ENCODE results near the gene NTN3.
"Not testable (repeated sequence)": the region's sequence is repeated elsewhere in the genome, so short reads cannot be mapped to it uniquely, and the experiment has no call there.

Gene NTN3

DNA sequence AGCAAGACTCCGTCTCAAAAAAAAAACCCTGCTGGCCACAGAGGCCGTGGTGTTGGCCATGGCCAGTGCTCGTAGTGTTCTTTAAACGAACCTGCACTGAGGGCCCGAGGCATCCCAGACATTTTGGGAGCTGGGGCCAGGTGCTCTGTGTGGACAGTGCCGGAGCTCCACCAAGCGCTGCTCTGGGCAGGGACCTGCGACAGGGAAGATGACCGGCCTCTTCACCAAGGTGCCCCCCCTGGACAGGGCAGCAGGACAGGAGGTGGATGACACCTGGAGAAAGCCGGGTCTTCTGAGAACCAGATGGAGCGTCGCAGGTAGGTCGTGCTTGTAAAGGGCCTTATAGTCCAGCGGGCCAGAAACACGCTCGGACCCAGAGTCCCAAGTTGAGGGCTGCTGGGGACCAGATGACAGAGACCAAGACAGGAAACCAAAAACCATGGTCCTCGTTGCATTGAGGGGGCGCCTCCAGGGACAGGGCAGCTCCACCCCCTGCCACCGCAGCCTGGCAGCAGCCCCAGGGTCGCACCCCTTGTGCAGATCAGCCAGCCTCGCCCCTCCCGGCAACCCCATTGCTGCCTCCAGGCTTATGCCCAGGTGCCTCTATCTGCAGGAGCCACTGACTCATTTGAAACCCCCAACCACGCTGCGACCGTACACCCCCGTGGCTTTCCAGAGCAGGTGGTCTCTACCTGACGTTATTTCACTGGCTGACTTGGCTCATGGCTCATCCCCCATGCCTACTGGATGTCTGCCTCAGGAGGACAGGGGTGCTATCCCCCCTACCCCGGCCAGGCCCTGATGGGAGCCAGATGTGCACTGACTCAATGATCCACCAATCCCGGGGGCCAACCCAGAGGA lies 4.2 kb upstream of the NTN3 start:
- no peak for DNase-seq

DNA sequence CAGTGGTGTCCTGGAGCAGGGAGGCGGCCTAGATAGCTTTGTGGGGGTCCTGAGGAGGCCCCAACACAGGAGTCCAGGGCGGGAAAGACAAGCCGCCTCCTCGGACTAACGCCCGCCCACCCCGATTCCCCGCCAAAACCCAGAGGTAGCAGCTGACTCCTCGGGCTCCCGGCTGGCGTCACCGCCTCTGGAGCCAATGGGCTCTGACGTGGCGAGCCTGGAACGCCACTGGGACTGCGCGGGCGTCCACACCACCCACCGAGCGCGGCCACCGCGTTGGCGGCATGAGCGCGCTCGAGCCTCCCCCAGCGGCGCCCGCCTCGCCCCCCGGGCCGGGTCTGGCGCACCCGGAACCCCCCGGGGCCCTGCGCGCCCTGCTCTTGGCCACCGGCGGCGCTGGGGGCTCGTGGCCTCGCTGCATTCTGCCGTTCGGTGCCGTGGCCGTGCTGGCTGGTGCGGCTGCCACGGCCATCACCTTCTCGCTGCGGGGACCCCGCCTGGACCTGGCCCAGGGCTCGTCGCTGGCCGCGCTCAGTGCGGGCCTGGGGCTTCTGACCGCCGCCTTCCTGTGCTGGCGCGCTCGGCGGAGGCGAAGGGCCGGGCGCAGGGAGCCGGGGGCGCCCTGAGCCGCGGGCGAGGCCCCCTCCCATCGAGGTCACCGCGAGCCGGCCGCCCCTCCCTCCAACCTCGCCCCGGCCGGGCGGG lies 3.4 kb upstream of the NTN3 start:
- peak in 1 of 2 experiments; percentile 75 for DNase-seq

DNA sequence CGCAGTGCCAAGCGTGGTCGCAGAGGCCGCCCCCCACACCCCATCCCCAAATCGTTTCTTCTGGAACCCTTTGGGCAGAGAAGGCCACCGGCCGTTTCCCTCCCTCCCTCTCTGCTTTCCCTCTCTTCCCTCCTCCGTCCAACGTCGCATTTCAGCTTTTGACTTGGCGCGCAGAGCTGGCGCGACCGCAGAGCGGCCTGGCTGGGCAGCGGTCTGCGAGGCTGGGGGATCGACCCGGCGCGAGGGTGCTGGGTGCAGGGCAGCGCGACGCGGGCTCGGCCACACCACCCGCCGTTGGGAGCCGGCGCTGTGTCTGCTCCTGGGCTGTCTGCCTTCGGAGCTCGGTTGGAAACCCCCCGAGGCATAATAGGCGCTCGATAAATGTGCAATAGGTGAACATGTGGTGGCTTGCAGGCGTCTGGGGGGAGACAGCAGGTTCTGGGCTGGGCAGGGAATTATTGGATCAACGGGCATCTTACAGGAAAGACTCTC lies 2.8 kb upstream of the NTN3 start:
- peak; percentile 71 to 86 for DNase-seq

DNA sequence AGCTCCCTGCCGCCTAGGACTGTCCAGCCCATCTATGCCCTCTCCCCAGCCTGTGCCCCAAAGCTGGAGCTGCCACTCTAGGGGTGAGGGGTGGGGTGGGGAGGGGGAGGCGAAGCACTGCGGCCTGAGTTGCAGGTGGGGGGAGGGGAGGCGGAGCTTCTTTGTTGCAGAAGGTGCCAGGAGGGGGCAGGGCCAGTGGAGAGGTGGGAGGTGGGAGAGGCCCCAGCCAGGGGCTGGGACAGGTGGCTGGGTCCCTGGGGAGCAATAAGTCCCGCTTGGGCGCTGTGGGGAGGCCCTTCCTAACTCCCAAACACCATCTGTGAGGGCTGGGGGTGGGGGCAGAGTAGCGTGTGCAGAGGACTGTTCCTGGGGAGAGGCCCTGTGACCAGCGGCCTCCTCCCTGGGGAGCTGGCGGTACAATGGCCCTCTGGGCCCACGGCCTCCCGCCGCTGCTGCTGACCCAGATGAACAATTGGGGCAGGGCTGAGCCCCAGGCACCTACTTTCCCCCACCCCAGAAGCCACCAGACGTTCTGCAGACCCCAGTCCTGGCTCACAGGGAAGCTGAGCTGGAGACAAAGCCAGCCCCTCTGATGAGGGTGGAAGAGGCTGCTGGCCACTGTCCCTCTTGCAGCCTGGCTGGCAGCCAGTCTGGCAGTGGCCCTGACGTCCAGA lies 2.2 kb upstream of the NTN3 start:
- DNase-seq: peak; percentile 77 to 93

DNA sequence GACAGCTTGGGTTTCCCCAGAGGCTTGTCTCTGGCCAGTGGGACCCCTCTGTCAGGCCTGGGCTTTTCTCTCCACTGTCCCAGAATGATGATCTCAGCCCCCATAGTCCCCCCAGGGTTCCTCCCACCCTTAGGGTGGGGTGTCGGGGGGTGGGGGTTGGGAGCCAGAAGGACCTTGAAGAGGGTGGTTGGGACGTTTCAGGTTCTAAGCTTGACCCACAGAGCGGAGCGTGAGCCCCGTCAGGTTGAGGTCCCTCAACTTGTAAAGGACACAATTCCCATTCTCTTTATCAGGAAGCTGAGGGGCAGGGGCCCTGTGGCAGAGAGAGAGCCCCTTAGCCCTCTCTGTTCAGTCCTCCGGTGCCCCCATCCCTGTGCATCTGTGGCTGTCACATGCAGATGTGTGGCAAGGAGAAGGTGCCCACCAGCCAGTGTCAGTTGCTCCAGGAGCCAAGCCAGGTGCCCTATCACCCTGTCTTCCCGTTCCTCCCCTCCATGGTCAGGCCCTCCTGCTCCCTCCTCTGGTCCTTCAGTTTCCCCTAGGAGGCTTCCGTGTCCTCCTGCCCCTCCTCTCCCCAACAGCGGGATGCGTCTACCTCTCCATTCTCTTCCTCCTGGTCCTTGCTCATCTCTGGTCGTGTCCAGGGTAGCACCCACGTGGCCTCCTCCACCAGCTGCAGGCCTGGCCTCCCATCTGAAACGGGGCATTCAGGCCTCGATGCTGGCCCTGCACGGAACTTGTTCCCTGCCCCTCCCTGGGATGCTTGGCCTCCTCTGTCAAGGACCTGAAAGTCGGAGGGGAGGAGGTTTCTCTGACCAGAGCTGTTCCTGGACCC lies 1.5 kb upstream of the NTN3 start:
- peak in 1 of 2 experiments; percentile 38 for DNase-seq

DNA sequence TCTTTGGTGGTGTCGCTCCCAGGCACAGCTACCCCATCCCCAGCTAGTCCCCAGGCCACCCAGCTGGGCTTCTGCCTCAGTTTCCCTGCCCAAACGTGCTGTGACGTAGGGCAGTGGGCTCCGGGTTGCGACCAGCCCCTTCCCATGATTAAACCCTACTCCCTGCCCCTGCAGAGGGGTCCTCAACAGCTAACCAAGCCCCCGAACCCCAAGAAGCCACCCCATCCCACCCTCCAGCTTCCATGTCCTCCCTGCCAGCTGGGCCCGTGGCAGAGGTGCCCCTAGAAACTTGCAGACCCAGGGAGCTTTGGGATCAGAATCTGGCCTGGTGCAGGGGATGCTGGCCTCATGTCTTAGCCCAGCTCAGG lies 879 bp upstream of the NTN3 start:
- no peak for DNase-seq

DNA sequence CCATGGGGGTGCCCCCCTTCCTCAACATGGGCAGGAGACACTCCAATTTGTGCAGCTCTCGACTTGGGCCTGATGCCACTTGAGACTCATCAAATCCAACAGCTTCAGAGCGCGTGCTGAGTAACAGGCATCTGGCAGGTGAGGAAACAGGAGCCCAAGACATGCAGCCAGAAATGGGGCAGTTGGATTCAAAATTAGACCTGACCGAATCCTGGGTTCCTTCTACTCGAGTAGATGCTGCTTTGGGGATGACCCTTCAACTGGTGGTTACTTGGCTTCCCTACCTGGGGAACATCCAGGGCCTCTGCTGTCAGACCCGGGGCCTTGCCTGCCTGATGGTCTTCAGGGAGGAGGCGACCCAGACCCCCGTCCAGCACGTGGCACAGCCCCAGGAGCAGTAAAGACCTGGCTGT lies 488 bp upstream of the NTN3 start:
- DNase-seq: peak; percentile 89 to 90

DNA sequence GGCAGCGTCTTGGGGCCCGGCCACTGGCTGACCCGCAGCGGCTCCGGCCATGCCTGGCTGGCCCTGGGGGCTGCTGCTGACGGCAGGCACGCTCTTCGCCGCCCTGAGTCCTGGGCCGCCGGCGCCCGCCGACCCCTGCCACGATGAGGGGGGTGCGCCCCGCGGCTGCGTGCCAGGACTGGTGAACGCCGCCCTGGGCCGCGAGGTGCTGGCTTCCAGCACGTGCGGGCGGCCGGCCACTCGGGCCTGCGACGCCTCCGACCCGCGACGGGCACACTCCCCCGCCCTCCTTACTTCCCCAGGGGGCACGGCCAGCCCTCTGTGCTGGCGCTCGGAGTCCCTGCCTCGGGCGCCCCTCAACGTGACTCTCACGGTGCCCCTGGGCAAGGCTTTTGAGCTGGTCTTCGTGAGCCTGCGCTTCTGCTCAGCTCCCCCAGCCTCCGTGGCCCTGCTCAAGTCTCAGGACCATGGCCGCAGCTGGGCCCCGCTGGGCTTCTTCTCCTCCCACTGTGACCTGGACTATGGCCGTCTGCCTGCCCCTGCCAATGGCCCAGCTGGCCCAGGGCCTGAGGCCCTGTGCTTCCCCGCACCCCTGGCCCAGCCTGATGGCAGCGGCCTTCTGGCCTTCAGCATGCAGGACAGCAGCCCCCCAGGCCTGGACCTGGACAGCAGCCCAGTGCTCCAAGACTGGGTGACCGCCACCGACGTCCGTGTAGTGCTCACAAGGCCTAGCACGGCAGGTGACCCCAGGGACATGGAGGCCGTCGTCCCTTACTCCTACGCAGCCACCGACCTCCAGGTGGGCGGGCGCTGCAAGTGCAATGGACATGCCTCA lies 773 bp downstream of the NTN3 start:
- DNase-seq: peak in 1 of 2 experiments; percentile 51

DNA sequence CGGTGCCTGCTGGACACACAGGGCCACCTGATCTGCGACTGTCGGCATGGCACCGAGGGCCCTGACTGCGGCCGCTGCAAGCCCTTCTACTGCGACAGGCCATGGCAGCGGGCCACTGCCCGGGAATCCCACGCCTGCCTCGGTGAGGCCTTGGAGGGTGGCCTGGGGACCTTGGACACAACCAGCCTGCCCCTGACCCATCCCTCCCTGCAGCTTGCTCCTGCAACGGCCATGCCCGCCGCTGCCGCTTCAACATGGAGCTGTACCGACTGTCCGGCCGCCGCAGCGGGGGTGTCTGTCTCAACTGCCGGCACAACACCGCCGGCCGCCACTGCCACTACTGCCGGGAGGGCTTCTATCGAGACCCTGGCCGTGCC lies 1.4 kb downstream of the NTN3 start:
- DNase-seq: no peak

DNA sequence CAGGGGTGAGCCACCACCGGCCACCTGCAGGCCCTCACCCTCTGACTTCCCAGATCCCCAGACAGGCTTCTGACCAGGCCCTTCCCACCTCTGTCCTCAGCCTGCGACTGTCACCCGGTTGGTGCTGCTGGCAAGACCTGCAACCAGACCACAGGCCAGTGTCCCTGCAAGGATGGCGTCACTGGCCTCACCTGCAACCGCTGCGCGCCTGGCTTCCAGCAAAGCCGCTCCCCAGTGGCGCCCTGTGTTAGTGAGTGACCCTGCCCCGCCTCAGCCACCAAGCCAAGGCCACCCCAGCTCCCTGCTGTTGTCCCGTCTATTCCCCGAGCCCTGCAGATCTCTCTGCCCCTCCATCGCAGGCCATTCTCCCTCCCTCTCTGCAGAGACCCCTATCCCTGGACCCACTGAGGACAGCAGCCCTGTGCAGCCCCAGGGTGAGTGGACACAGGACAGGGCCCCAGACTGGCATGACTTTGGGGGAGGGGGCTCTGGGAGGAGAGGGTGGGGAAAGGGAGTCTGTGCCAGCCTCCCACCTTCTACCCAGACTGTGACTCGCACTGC lies 1.9 kb downstream of the NTN3 start:
- DNase-seq: no peak

DNA sequence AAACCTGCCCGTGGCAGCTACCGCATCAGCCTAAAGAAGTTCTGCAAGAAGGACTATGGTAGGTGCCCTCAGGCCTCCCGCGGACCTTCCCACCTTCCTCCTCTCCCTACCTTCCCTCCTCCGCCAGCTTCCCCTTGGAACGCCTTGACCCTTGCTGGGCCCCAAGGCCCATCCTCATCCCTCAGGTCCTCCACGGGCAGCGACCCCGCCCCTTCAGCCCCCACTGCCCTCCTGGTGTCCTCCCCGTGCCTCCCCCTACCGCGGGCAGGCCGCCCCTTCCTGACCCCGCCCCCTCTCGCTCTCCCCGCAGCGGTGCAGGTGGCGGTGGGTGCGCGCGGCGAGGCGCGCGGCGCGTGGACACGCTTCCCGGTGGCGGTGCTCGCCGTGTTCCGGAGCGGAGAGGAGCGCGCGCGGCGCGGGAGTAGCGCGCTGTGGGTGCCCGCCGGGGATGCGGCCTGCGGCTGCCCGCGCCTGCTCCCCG lies 2.4 kb downstream of the NTN3 start:
- DNase-seq: peak in 1 of 2 experiments; percentile 31

DNA sequence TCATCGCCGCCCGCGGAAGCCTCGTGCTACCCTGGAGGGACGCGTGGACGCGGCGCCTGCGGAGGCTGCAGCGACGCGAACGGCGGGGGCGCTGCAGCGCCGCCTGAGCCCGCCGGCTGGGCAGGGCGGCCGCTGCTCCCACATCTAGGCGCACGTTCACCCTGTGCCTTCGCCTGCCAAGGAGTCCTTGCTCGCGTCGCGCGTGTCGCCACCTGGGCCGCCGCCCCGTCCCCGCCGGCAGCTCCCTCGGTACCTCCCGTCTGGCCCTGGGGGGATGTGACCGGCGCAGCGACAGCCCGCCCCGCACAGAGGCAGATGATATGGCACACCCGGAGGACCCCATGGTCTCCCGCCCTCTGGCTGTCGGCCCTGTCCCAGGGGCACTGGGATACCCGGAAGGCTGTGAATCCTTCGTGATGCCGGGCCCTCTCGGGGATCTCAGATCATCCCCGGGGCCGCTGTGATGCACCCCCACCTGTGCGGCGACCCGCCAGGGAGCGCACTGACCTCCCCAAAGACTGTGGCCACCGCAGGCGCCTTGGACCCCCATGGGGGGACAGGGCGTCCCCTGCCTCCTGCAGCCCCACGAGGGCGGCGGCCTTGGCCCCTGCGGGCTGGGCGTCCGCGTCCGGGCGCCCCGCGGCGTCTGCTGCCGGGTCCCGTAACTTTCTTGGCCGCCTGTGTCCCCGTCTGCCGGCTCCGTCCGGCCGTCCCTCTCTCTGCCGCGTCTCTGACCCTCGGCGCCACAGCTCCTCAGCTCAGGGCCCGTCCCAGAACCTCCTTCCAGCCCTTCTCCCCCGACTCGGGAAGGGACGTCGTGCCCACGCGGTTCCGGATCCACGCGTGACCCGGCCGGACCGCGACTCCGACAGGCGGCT lies 3.1 kb downstream of the NTN3 start:
- DNase-seq: peak in 1 of 2 experiments; percentile 44

DNA sequence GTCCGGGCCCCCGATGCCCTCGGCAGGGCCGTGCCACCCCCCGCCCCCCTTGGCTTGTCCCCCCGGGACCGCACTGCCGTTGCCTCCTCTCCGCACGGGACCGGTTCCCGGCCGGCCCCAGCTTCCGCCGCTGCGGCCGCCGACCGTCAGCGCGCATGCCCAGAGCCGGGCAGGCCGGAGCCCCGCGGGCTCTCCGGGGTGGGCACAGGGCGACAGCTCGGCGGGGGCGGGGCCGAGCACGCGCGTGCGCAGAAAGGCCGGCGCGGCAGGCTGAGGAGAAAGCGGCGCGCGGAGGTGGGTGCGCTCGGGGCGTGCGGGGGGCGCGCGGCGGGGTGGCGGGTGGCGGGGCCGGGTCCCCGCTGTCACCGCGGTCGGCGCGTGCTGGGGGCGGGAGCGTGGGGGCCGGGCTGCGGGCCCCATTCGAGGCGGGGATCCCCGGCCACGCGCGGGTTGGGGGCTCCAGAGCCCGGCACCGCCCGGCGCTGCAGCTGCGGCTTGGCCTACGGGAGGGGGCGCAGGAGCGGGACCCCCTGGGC lies 3.8 kb downstream of the NTN3 start, which contains the start of gene TBC1D24:
TBC1D24 (plus strand) TSS at position 251 of the 536 bp plus-strand sequence. CDS start 21,022 bp downstream, outside the sequence.
- DNase-seq: peak in 1 of 2 experiments; percentile 91

DNA sequence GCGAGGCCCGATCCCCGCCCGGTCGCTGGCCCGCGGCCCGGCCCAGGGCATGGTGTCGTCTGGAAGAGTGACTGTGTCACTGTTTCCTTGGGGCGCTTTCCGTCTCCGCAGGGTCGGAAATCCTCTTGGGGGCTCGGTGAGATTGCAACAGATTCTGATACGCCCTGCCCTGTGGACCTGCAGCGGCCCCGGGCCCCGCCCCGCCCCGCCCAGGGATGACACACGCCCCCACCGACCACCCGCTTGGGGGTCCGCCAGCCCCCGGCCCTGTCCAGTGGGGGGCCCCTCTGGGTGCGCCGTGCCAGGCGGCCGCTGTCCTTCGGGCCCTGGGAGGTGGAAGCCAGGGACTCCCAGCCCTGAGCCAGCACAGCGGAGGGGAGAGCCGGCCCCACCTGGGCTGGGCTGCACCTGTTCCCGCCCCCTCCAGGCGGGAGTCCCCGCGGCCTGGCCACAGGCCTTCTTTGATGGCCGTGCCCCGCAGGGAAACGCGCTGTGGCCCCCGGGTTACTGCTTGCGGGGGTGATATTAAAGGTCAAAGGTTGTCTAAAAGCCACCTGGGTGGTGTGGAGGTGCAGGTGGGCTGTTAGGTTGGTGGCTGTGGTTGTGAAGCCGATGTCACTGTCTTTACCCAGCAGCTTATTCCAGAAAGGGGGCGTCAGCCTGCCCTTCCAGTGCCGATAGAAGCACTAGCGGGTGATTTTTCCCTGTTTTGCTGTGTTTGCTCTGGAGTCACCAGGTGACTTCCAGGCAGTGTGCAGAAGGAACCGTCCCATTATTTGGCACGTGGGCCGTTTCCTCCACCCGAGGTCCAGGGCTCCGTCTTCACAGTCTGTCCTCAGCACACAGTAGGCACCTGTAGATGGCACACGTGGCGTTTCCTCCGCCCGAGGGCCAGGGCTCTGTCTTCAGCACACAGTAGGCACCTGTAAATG lies 4.6 kb downstream of the NTN3 start:
- no peak for DNase-seq

DNA sequence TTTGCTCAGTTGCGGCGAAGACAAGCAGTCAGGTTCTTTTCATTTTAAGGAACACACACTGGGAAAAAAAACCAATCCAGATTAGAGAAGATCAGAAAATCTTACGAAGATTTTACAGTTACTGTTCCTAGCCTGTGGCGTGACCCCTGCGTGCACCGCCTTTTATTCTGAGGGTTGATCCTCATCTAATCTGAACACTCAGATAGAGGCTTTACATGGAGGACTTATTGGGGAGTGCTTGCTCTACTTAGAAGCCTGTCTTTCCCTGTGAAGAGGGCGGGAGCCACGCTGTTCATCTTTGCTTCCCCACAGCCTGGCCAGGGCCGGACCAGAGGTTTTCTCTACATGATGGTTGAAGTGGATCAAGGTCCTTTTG lies 5.2 kb downstream of the NTN3 start:
- DNase-seq: no peak

DNA sequence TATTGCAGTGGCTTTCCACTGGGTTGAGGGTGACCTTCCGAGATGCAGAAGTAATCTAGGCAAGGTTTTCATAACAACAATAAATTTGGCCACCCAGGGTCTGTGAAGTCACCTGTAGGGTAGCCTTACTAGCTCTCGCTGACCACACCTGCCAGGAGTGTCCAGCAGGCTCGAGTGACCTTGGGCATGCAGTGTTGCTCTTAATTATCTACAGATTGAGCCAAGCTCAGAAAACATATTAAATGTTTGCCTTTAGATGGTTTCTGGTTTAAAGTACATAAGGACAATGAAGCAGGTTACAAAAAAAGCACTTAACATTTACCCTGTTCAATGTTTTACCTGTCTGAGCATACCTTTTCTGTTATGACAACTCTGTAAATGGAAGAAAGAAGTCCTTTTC lies 5.6 kb downstream of the NTN3 start:
- no peak for DNase-seq

DNA sequence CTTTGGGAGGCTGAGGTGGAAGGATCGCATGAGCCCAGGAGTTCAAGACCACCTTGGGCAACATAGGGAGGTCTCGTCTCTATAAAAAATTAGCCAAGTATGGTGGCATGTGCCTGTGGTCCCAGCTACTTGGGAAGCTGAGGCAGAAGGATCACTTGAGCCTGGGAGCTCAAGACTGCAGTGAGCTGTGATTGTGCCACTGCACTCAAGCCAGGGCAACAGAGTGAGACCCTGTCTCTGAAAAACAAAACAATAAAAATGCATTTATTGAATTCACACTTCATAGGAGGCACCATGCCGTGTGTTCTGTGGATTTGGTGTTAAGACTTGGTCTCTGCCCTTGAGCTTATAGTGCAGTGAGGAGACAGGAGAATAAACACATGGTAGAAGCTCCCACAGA lies 6.2 kb downstream of the NTN3 start:
- no peak for DNase-seq

DNA sequence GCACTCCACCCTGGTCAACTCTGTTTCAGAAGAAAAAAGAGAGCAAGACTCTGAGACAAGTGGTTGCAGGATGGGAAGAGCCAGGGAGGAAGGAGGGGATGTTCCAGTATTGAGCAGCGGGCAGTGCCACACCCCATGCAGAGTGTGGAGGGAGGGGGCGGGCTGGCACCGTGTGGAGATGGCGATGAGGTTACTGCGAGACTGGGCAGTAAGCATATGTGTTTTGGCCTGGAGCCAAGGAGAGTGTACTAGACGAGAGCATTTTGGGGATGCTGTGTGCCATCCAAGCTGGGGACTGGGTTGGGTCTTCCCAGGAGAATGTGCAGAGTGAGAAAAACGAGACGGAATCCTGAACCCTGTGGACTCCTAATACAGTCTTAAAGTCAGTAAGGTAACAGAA lies 7.2 kb downstream of the NTN3 start:
- peak in 1 of 2 experiments; percentile 62 for DNase-seq

DNA sequence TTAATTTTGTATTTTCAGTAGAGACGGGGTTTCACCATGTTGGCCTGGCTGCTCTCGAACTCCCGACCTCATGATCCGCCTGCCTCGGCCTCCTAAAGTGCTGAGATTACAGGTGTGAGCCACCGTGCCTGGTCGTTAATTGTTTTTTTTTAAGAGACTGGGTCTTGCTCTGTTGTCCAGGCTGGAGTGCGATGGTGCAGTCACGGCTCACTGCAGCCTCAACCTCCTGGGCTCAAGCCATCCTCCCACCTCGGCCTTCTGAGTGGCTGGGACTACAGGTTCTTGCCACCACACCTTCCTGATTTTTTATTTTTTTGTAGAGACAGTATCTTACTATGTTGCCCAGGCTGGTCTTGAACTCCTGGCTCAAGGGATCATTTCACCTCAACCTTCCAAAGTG lies 8.9 kb downstream of the NTN3 start:
- not testable (repeated sequence) for DNase-seq

Data from NCI-H446 (cell line).